PC-9 (cell line): ENCODE data around the gene DYNLRB1. TPM values are rescaled to one million over a fixed set of nuclear protein-coding genes. Genes with fewer than 3 reads are reported as not detected.

Experiments used
- BruUV-seq: library from RNA; stranded (reverse); fragments of 400-500 nt; replicated peaks from 2 replicates; lab custom pipeline; 2021; lab: Mats Ljungman, UMichigan
- CTCF ChIA-PET: fragments of 300-600 bp; sonication (Branson Sonifier 250); formaldehyde crosslinking; loops from one replicate; lab custom pipeline; 2022; ENCODE audit warnings: antibody characterized with exemption; lab: Charles Lee
- POLR2A ChIA-PET: fragments of 300-600 bp; sonication (Branson Sonifier 250); formaldehyde crosslinking; loops from one replicate; lab custom pipeline; 2022; ENCODE audit warnings: antibody characterized with exemption; ENCODE audit not compliant: unreplicated experiment; lab: Charles Lee
- DNase-seq, 2 experiments: peaks; one replicate each; pipeline versions ENCODE4 v3.0.0 to v3.0.0-alpha.2; 2015 to 2022; ENCODE audit warnings: mixed read lengths in 1 of 2
- H2AFZ ChIP-seq: fragments of 200-600 bp; sonication (generic); 2 replicates; pipeline ENCODE4 v1.8.1; 2017; ENCODE audit warnings: antibody characterized with exemption
- H3F3A ChIP-seq: fragments of 200-600 bp; sonication (generic); 2 replicates; pipeline ENCODE4 v1.8.1; 2017; ENCODE audit warnings: antibody characterized with exemption, mild to moderate bottlenecking, low read depth; ENCODE audit not compliant: insufficient read depth
- H3K27ac ChIP-seq: fragments of 200-600 bp; sonication (generic); 2 replicates; pipeline ENCODE4 v1.6.1; 2016; ENCODE audit warnings: mixed run types
- H3K27me3 ChIP-seq: fragments of 200-600 bp; sonication (generic); 2 replicates; pipeline ENCODE4 v1.6.1; 2016; ENCODE audit warnings: low read depth, mixed run types; ENCODE audit not compliant: insufficient read depth
- H3K36me3 ChIP-seq: fragments of 200-600 bp; sonication (generic); 2 replicates; pipeline ENCODE4 v1.6.1; 2016; ENCODE audit warnings: low read depth, mixed run types
- H3K4me1 ChIP-seq: fragments of 200-600 bp; sonication (generic); replicated peaks from 2 replicates; pipeline ENCODE4 v1.6.1; 2016; ENCODE audit warnings: mixed run types; ENCODE audit not compliant: insufficient read depth
- H3K4me2 ChIP-seq: fragments of 200-600 bp; sonication (generic); 2 replicates; pipeline ENCODE4 v1.6.1; 2017; ENCODE audit warnings: mixed run types
- H3K4me3 ChIP-seq: fragments of 200-600 bp; sonication (generic); 2 replicates; pipeline ENCODE4 v1.6.1; 2016; ENCODE audit warnings: mixed run types
- H3K79me2 ChIP-seq: fragments of 200-600 bp; sonication (generic); 2 replicates; pipeline ENCODE4 v1.6.1; 2017; ENCODE audit warnings: low read depth, mixed run types
- H3K9me2 ChIP-seq: fragments of 200-600 bp; sonication (generic); 2 replicates; pipeline ENCODE4 v1.8.1; 2017; ENCODE audit warnings: mild to moderate bottlenecking; ENCODE audit not compliant: insufficient read depth
- H3K9me3 ChIP-seq: fragments of 200-600 bp; sonication (generic); 2 replicates; pipeline ENCODE4 v1.8.1; 2016; ENCODE audit warnings: low read depth; ENCODE audit not compliant: insufficient read depth
- H4K20me1 ChIP-seq: fragments of 200-600 bp; sonication (generic); 2 replicates; pipeline ENCODE4 v1.8.1; 2017; ENCODE audit not compliant: insufficient read depth
- CTCF ChIP-seq: fragments of 200-600 bp; sonication (generic); conservative IDR thresholded peaks from 2 replicates; pipeline ENCODE4 v1.6.1; 2017; ENCODE audit warnings: mixed run types, antibody characterized with exemption, mild to moderate bottlenecking, moderate library complexity
- EZH2 ChIP-seq: fragments of 200-600 bp; sonication (generic); IDR thresholded peaks from 2 replicates; pipeline ENCODE4 v1.8.0; 2017; ENCODE audit warnings: antibody characterized with exemption, low read depth
- intact Hi-C: fragments of 100-400 bp; cut with micrococcal nuclease; formaldehyde crosslinking; loops from one replicate; pipeline ENCODE4 v1.10.0; 2022; ENCODE audit not compliant: unreplicated experiment
- total RNA-seq: library from RNA; stranded (reverse); gene quantifications from 2 replicates; pipeline ENCODE4 v1.2.3, GENCODE V29; 2021

The DYNLRB1 gene
- total RNA-seq, 1 experiment from 2014 or later = 179 TPM

GRCh38 chr20:34491226-34491931, 24.8 kb upstream of the DYNLRB1 start:
- H4K20me1 ChIP-seq = peaks cover 16% of the 10 kb centered on the region; the same call in 1 of the 2 replicates
- H3K4me3 ChIP-seq = no peak overlapping the region
- no peak overlapping the region for H3K27ac ChIP-seq
- peaks cover 54% of the 10 kb centered on the region for H3K36me3 ChIP-seq
- H3F3A ChIP-seq = peaks cover 47% of the 10 kb centered on the region
- BruUV-seq = no TSS peak
- POLR2A ChIA-PET = interaction anchor here (0.6 kb wide), 1 partner anchor 155 kb away, joined by 7 read pairs; no protein-coding TSS in a partner anchor
- no peak overlapping the region for H3K4me2 ChIP-seq
- no peak overlapping the region for H2AFZ ChIP-seq
- H3K27me3 ChIP-seq = no peaks in the 10 kb centered on the region
- no peaks in the 10 kb centered on the region for H3K9me2 ChIP-seq
- CTCF ChIA-PET = no interaction called here
- no peak for DNase-seq
- TF ChIP-seq CTCF (no peak), EZH2 (no peak)
- H3K9me3 ChIP-seq = no peaks in the 10 kb centered on the region
- no peaks in the 10 kb centered on the region for H3K79me2 ChIP-seq
- intact Hi-C loops = no loop called here
- H3K4me1 ChIP-seq = no peaks in the 10 kb centered on the region

- H3K27ac ChIP-seq = no peak overlapping the region
- H3K79me2 ChIP-seq = 0 out of 2 replicates have a peak, but pooled peaks cover 3% of the 10 kb centered on the region
- no peak overlapping the region for H3K4me2 ChIP-seq
- H3K4me1 ChIP-seq = no peaks in the 10 kb centered on the region
- ChIA-PET POLR2A (interaction anchor here (0.6 kb wide), 2 partner anchors 19 to 156 kb away, joined by 3 to 7 read pairs; no protein-coding TSS in a partner anchor), CTCF (no interaction called here)
- H2AFZ ChIP-seq = no peak overlapping the region
- H3F3A ChIP-seq = peaks cover 54% of the 10 kb centered on the region
- no TSS peak for BruUV-seq
- no peaks in the 10 kb centered on the region for H3K9me3 ChIP-seq
- intact Hi-C loops = no loop called here
- TF ChIP-seq CTCF (no peak), EZH2 (no peak)
- H3K9me2 ChIP-seq = no peaks in the 10 kb centered on the region
- no peak for DNase-seq
- H3K36me3 ChIP-seq = peaks cover 58% of the 10 kb centered on the region
- peaks cover 22% of the 10 kb centered on the region; the same call in 1 of the 2 replicates for H4K20me1 ChIP-seq
- no peak overlapping the region for H3K4me3 ChIP-seq
- no peaks in the 10 kb centered on the region for H3K27me3 ChIP-seq
Observed at GRCh38 chr20:34491932-34492509, 24.2 kb upstream of the DYNLRB1 start.

GRCh38 chr20:34493646-34494045, 22.6 kb upstream of the DYNLRB1 start:
- Histone ChIP-seq H3K9me3 (no peaks in the 10 kb centered on the region), H4K20me1 (peaks cover 38% of the 10 kb centered on the region), H3F3A (peaks cover 64% of the 10 kb centered on the region), H3K4me3 (no peak overlapping the region), H3K79me2 (peaks cover 8% of the 10 kb centered on the region; the same call in 1 of the 2 replicates), H3K4me1 (no peaks in the 10 kb centered on the region), H3K27ac (no peak overlapping the region), H3K9me2 (no peaks in the 10 kb centered on the region), H3K4me2 (no peak overlapping the region), H2AFZ (no peak overlapping the region), H3K27me3 (no peaks in the 10 kb centered on the region), H3K36me3 (peaks cover 57% of the 10 kb centered on the region)
- intact Hi-C loops = no loop called here
- TF ChIP-seq EZH2 (no peak), CTCF (no peak)
- TSS peak; percentile 2 for BruUV-seq
- DNase-seq = no peak
- POLR2A ChIA-PET = interaction anchor here (0.7 kb wide), 1 partner anchor 69 kb away, joined by 3 read pairs; no protein-coding TSS in a partner anchor
- CTCF ChIA-PET = no interaction called here
